HEK293 (cell line): ENCODE results near the gene BLM.
A peak's percentile ranks its signal among the peaks of the same experiment; 100 is the strongest.

Source experiments
- CTCF ChIA-PET: fragments of 350-600 bp; formaldehyde crosslinking; extraction: SDS; loops from one replicate; lab custom pipeline; 2021; ENCODE audit warnings: antibody characterized with exemption; lab: Yijun Ruan, JAX
- POLR2A ChIA-PET: fragments of 300-600 bp; formaldehyde crosslinking; extraction: SDS; loops from one replicate; lab custom pipeline; 2020; ENCODE audit warnings: antibody characterized with exemption, inconsistent platforms; lab: Yijun Ruan, JAX
- H3K27ac ChIP-seq: fragments of 200-500 bp; sonication (Bioruptor generic); 2 replicates; pipeline ENCODE4 v1.5.1; 2014; ENCODE audit warnings: low read depth, low read length, control low read depth, inconsistent platforms; ENCODE audit errors: extremely low read depth
- H3K36me3 ChIP-seq, 2 experiments: fragments of 200-500 bp in 1 of 2; sonication (Bioruptor generic) in 1 of 2; 1 replicate in 1 of 2; 2 replicates in 1 of 2; pipeline ENCODE4 v1.5.1; 2014 to 2017; ENCODE audit warnings: inconsistent platforms in 2 of 2, low read length in 2 of 2; ENCODE audit not compliant: control insufficient read depth in 2 of 2, insufficient read depth in 1 of 2
- H3K4me1 ChIP-seq: fragments of 200-500 bp; sonication (Bioruptor generic); 2 replicates; pipeline ENCODE4 v1.5.1; 2014; ENCODE audit warnings: mild to moderate bottlenecking, low read length, inconsistent platforms; ENCODE audit not compliant: control insufficient read depth, insufficient read depth
- H3K4me3 ChIP-seq: 2 replicates; pipeline ENCODE4 v1.5.1; 2011; ENCODE audit warnings: low read depth, mild to moderate bottlenecking, control low read depth, low read length, moderate library complexity
- H3K9me3 ChIP-seq: fragments of 200-500 bp; sonication (Bioruptor generic); 2 replicates; pipeline ENCODE4 v1.5.1; 2014; ENCODE audit warnings: low read depth, low read length, inconsistent platforms; ENCODE audit not compliant: control insufficient read depth, insufficient read depth
- BCL11B ChIP-seq: fragments of 450-650 bp; formaldehyde crosslinking; IDR thresholded peaks from 2 replicates; pipeline ENCODE4 v1.5.1; 2016; ENCODE audit warnings: low read depth, missing biosample characterization, missing genetic modification characterization
- GLI2 ChIP-seq: fragments of 450-650 bp; formaldehyde crosslinking; IDR thresholded peaks from 2 replicates; pipeline ENCODE4; 2017; ENCODE audit warnings: missing biosample characterization, missing genetic modification characterization, low read depth, borderline replicate concordance
- GLIS1 ChIP-seq: fragments of 450-650 bp; formaldehyde crosslinking; IDR thresholded peaks from 2 replicates; pipeline ENCODE4 v1.5.1; 2016; ENCODE audit warnings: missing biosample characterization, missing genetic modification characterization
- KLF1 ChIP-seq: fragments of 450-650 bp; formaldehyde crosslinking; IDR thresholded peaks from 2 replicates; pipeline ENCODE4 v1.5.1; 2016; ENCODE audit warnings: missing biosample characterization, missing genetic modification characterization
- MEIS1 ChIP-seq: sonication (generic); formaldehyde crosslinking; IDR thresholded peaks from 2 replicates; pipeline ENCODE4 v1.8.1; 2022; ENCODE audit warnings: missing genetic modification reagents, mild to moderate bottlenecking, borderline replicate concordance
- PRDM1 ChIP-seq: fragments of 450-650 bp; formaldehyde crosslinking; IDR thresholded peaks from 2 replicates; pipeline ENCODE4; 2016; ENCODE audit warnings: missing biosample characterization, missing genetic modification characterization
- RBAK ChIP-seq: fragments of 450-650 bp; formaldehyde crosslinking; IDR thresholded peaks from 2 replicates; pipeline ENCODE4 v1.5.1; 2016; ENCODE audit warnings: missing biosample characterization, missing genetic modification characterization
- REPIN1 ChIP-seq: fragments of 450-650 bp; formaldehyde crosslinking; IDR thresholded peaks from 2 replicates; pipeline ENCODE4 v1.5.1; 2017; ENCODE audit warnings: missing biosample characterization, missing genetic modification characterization, low read depth
- SCRT2 ChIP-seq: fragments of 450-650 bp; formaldehyde crosslinking; IDR thresholded peaks from 2 replicates; pipeline ENCODE4 v1.5.1; 2016; ENCODE audit warnings: missing biosample characterization, missing genetic modification characterization
- TRIM28 ChIP-seq: IDR thresholded peaks from 2 replicates; pipeline ENCODE4 v1.6.1; 2011; ENCODE audit warnings: low read length, control low read depth, borderline replicate concordance
- ZIC2 ChIP-seq: fragments of 450-650 bp; formaldehyde crosslinking; IDR thresholded peaks from 2 replicates; pipeline ENCODE4 v1.5.1; 2016; ENCODE audit warnings: missing biosample characterization, missing genetic modification characterization
- ZNF140 ChIP-seq: fragments of 450-650 bp; formaldehyde crosslinking; IDR thresholded peaks from 2 replicates; pipeline ENCODE4 v1.5.1; 2016; ENCODE audit warnings: missing biosample characterization, missing genetic modification characterization
- ZNF157 ChIP-seq: fragments of 450-650 bp; formaldehyde crosslinking; IDR thresholded peaks from 2 replicates; pipeline ENCODE4 v1.5.1; 2016; ENCODE audit warnings: missing biosample characterization, missing genetic modification characterization
- ZNF169 ChIP-seq: fragments of 450-650 bp; formaldehyde crosslinking; IDR thresholded peaks from 2 replicates; pipeline ENCODE4 v1.5.1; 2016; ENCODE audit warnings: missing biosample characterization, missing genetic modification characterization
- ZNF24 ChIP-seq: fragments of 450-650 bp; formaldehyde crosslinking; IDR thresholded peaks from 2 replicates; pipeline ENCODE4 v1.5.1; 2016; ENCODE audit warnings: missing biosample characterization, missing genetic modification characterization
- ZNF335 ChIP-seq: fragments of 450-650 bp; formaldehyde crosslinking; conservative IDR thresholded peaks from 2 replicates; pipeline ENCODE4 v1.5.1; 2016; ENCODE audit warnings: missing biosample characterization, missing genetic modification characterization
- ZNF426 ChIP-seq: fragments of 450-650 bp; formaldehyde crosslinking; IDR thresholded peaks from 2 replicates; pipeline ENCODE4 v1.5.1; 2017; ENCODE audit warnings: missing biosample characterization, missing genetic modification characterization, mild to moderate bottlenecking, inconsistent platforms, moderate library complexity
- ZNF544 ChIP-seq: fragments of 450-650 bp; formaldehyde crosslinking; IDR thresholded peaks from 2 replicates; pipeline ENCODE4 v1.5.0; 2017; ENCODE audit warnings: missing biosample characterization, missing genetic modification characterization
- ZNF555 ChIP-seq: fragments of 450-650 bp; formaldehyde crosslinking; conservative IDR thresholded peaks from 2 replicates; pipeline ENCODE4 v1.5.1; 2017; ENCODE audit warnings: missing biosample characterization, mild to moderate bottlenecking, missing genetic modification characterization, inconsistent platforms
- ZNF629 ChIP-seq: fragments of 450-650 bp; formaldehyde crosslinking; IDR thresholded peaks from 2 replicates; pipeline ENCODE4 v1.5.1; 2017; ENCODE audit warnings: missing biosample characterization, missing genetic modification characterization
- ZNF660 ChIP-seq: fragments of 450-650 bp; IDR thresholded peaks from 2 replicates; pipeline ENCODE4 v1.5.1; 2018; ENCODE audit warnings: missing biosample characterization, mild to moderate bottlenecking, missing genetic modification characterization
- ZNF664 ChIP-seq: fragments of 450-650 bp; formaldehyde crosslinking; IDR thresholded peaks from 2 replicates; pipeline ENCODE4 v1.5.1; 2016; ENCODE audit warnings: missing biosample characterization, missing genetic modification characterization
- ZNF792 ChIP-seq: fragments of 450-650 bp; formaldehyde crosslinking; IDR thresholded peaks from 2 replicates; pipeline ENCODE4 v1.5.1; 2016; ENCODE audit warnings: missing biosample characterization, missing genetic modification characterization
- ZSCAN30 ChIP-seq: fragments of 450-650 bp; IDR thresholded peaks from 2 replicates; pipeline ENCODE4 v1.5.1; 2018; ENCODE audit warnings: missing biosample characterization, mild to moderate bottlenecking, missing genetic modification characterization, moderate library complexity
- TF ChIP-seq, protein P1 (sequence below): fragments of 450-650 bp; formaldehyde crosslinking; IDR thresholded peaks from 2 replicates; pipeline ENCODE4 v1.5.1; 2016; ENCODE audit warnings: missing biosample characterization, missing genetic modification characterization
- TF ChIP-seq, protein P2 (sequence below): fragments of 450-650 bp; formaldehyde crosslinking; IDR thresholded peaks from 2 replicates; pipeline ENCODE4 v1.5.1; 2017; ENCODE audit warnings: missing biosample characterization, mild to moderate bottlenecking, missing genetic modification characterization, moderate library complexity
- TF ChIP-seq, protein P3 (sequence below): fragments of 450-650 bp; formaldehyde crosslinking; IDR thresholded peaks from 2 replicates; pipeline ENCODE4 v1.5.1; 2017; ENCODE audit warnings: missing biosample characterization, missing genetic modification characterization
- TF ChIP-seq, protein P4 (sequence below): fragments of 450-650 bp; formaldehyde crosslinking; optimal IDR thresholded peaks from 2 replicates; pipeline ENCODE3; 2016; ENCODE audit warnings: missing biosample characterization, mild to moderate bottlenecking, missing genetic modification characterization
- TF ChIP-seq, protein P5 (sequence below): fragments of 450-650 bp; formaldehyde crosslinking; IDR thresholded peaks from 2 replicates; pipeline ENCODE4 v1.5.1; 2016; ENCODE audit warnings: missing biosample characterization, missing genetic modification characterization

BLM gene

DNA sequence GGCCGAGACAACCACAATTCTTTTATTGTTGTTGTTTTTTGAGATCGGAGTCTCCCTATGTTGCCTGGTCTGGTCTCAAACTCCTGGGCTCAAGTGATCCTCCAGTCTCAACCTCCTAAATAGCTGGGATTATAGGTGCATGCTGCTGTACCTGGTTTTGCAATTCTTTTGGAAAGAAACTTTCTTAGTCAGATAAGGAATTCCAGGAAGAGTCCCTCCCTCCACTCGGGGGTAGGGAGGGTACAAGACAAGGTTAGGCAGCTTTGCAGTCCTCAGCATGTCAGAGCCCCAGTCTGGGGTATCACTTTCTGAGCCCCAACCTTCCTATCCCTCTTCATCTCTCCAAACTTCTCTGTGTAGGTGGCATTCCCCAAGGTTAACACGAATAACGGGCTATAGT, 117.5 kb downstream of the BLM start:
- no peak overlapping the region for H3K4me3 ChIP-seq
- TF ChIP-seq ZSCAN30 (no peak), RBAK (tag by site-specific recombination) (no peak)
- TF ChIP-seq, protein P1, sequence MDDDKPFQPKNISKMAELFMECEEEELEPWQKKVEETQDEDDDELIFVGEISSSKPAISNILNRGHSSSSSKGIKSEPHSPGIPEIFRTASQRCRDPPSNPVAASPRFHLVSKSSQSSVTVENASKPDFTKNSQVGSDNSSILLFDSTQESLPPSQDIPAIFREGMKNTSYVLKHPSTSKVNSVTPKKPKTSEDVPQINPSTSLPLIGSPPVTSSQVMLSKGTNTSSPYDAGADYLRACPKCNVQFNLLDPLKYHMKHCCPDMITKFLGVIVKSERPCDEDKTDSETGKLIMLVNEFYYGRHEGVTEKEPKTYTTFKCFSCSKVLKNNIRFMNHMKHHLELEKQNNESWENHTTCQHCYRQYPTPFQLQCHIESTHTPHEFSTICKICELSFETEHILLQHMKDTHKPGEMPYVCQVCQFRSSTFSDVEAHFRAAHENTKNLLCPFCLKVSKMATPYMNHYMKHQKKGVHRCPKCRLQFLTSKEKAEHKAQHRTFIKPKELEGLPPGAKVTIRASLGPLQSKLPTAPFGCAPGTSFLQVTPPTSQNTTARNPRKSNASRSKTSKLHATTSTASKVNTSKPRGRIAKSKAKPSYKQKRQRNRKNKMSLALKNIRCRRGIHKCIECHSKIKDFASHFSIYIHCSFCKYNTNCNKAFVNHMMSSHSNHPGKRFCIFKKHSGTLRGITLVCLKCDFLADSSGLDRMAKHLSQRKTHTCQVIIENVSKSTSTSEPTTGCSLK (tag by site-specific recombination): no peak
- TF ChIP-seq, protein P2, sequence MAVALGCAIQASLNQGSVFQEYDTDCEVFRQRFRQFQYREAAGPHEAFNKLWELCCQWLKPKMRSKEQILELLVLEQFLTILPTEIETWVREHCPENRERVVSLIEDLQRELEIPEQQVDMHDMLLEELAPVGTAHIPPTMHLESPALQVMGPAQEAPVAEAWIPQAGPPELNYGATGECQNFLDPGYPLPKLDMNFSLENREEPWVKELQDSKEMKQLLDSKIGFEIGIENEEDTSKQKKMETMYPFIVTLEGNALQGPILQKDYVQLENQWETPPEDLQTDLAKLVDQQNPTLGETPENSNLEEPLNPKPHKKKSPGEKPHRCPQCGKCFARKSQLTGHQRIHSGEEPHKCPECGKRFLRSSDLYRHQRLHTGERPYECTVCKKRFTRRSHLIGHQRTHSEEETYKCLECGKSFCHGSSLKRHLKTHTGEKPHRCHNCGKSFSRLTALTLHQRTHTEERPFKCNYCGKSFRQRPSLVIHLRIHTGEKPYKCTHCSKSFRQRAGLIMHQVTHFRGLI: no peak
- TF ChIP-seq, all 188 proteins: peak for 0
- no peak overlapping the region for H3K27ac ChIP-seq
- POLR2A ChIA-PET: no interaction called here
- CTCF ChIA-PET: no interaction called here
- H3K36me3 ChIP-seq: no peaks in the 10 kb centered on the region
- no peaks in the 10 kb centered on the region for H3K9me3 ChIP-seq
- H3K4me1 ChIP-seq: peaks cover 5% of the 10 kb centered on the region

DNA sequence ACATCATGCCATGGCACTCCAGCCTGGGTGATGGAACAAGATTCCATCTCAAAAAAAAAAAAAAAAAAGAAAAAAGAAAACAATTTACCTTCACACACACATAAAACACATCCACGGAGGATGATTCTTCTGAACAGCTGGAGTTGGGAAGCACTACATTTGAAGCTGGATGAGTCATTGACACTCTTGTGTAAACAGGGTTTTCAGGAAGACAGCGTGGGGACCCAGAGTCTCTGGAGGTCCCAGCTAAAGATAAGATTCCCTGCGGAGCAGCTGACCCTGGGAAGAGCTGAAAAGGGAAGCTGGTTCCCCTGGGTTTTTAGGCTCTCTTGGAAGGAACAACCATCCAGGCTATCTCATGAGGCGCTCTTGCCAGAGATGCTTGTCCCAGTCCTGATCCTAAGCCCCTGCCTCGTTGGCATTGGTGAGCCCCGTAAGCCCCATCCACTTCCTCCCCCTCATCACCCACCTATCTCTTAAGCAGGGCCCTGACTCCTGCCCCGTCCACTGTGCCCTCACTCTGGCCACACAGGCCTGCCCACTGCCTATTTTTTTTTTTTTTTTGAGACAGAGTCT, 119.2 kb downstream of the BLM start:
- H3K4me1 ChIP-seq: peaks cover 5% of the 10 kb centered on the region
- H3K36me3 ChIP-seq: no peaks in the 10 kb centered on the region
- H3K9me3 ChIP-seq: no peaks in the 10 kb centered on the region
- ChIA-PET POLR2A (interaction anchor here (0.7 kb wide), 2 partner anchors 38 to 119 kb away, joined by 3 to 8 read pairs; partner anchors contain the start of gene BLM), CTCF (interaction anchor here (1.5 kb wide), 1 partner anchor 49 kb away, joined by 8 read pairs; no protein-coding TSS in a partner anchor)
- no peak overlapping the region for H3K4me3 ChIP-seq
- no peak overlapping the region for H3K27ac ChIP-seq
- TF ChIP-seq REPIN1 (no peak), ZNF157 (no peak), BCL11B (tag by site-specific recombination) (no peak), MEIS1 (CRISPR knock-in tag) (no peak), ZNF660 (no peak), TRIM28 (no peak), GLIS1 (tag by site-specific recombination) (peak; percentile 85), ZIC2 (tag by site-specific recombination) (peak; percentile 65), PRDM1 (tag by site-specific recombination) (peak; percentile 28; the same call in 1 of the 2 replicates), GLI2 (no peak), ZNF426 (tag by site-specific recombination) (no peak), KLF1 (tag by site-specific recombination) (no peak), ZNF792 (tag by site-specific recombination) (no peak), ZNF335 (tag by site-specific recombination) (peak; percentile 58), ZNF169 (tag by site-specific recombination) (no peak), ZNF544 (tag by site-specific recombination) (no peak), ZNF629 (tag by site-specific recombination) (no peak), ZNF664 (tag by site-specific recombination) (no peak), ZNF555 (no peak), ZNF140 (tag by site-specific recombination) (no peak), SCRT2 (tag by site-specific recombination) (no peak), ZNF24 (tag by site-specific recombination) (0 out of 2 replicates have a peak, but pooled peaks have one; percentile 35)
- TF ChIP-seq, protein P3, sequence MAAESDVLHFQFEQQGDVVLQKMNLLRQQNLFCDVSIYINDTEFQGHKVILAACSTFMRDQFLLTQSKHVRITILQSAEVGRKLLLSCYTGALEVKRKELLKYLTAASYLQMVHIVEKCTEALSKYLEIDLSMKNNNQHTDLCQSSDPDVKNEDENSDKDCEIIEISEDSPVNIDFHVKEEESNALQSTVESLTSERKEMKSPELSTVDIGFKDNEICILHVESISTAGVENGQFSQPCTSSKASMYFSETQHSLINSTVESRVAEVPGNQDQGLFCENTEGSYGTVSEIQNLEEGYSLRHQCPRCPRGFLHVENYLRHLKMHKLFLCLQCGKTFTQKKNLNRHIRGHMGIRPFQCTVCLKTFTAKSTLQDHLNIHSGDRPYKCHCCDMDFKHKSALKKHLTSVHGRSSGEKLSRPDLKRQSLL (tag by site-specific recombination): no peak
- TF ChIP-seq, protein P4, sequence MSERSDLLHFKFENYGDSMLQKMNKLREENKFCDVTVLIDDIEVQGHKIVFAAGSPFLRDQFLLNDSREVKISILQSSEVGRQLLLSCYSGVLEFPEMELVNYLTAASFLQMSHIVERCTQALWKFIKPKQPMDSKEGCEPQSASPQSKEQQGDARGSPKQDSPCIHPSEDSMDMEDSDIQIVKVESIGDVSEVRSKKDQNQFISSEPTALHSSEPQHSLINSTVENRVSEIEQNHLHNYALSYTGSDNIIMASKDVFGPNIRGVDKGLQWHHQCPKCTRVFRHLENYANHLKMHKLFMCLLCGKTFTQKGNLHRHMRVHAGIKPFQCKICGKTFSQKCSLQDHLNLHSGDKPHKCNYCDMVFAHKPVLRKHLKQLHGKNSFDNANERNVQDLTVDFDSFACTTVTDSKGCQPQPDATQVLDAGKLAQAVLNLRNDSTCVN (tag by site-specific recombination): no peak
- TF ChIP-seq, protein P5, sequence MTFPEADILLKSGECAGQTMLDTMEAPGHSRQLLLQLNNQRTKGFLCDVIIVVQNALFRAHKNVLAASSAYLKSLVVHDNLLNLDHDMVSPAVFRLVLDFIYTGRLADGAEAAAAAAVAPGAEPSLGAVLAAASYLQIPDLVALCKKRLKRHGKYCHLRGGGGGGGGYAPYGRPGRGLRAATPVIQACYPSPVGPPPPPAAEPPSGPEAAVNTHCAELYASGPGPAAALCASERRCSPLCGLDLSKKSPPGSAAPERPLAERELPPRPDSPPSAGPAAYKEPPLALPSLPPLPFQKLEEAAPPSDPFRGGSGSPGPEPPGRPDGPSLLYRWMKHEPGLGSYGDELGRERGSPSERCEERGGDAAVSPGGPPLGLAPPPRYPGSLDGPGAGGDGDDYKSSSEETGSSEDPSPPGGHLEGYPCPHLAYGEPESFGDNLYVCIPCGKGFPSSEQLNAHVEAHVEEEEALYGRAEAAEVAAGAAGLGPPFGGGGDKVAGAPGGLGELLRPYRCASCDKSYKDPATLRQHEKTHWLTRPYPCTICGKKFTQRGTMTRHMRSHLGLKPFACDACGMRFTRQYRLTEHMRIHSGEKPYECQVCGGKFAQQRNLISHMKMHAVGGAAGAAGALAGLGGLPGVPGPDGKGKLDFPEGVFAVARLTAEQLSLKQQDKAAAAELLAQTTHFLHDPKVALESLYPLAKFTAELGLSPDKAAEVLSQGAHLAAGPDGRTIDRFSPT (tag by site-specific recombination): no peak
